GM19438 (cell line): ENCODE results near the gene DDX10.

Experiments used
- ATAC-seq: cut with Tn5 transposase; IDR thresholded peaks from one replicate; pipeline ENCODE4 v1.9.1; 2021; ENCODE audit warnings: low read depth; ENCODE audit not compliant: unreplicated experiment

DDX10 gene

DNA sequence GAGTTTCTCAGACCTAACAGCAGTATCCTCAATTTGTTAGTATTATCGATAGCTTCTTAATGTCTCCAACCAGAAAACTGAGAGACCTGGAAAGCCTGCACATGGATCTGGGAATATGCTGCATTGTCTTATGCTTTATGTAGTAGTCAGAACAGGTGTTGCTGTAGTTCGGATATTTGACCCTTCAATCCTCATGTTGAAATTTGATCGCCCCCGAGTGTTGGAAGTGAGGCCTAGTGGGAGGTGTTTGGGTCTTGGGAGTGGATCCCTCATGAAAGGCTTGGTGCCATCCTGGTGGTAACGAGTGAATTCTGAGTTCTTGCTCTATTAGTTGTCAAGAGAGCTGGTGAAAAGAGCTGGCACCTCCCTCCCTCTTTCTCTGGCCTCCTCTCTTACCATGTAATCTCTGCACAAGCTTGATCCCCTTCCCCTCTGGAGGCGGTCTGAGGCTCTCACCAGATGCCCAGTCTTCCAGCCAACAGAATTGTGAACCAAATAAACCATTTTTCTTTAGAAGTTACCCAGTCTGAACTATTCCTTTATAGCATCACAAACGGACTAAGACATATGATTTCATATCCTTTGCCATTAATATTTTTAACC is 227.1 kb downstream of the DDX10 start:
- no peak for ATAC-seq

DNA sequence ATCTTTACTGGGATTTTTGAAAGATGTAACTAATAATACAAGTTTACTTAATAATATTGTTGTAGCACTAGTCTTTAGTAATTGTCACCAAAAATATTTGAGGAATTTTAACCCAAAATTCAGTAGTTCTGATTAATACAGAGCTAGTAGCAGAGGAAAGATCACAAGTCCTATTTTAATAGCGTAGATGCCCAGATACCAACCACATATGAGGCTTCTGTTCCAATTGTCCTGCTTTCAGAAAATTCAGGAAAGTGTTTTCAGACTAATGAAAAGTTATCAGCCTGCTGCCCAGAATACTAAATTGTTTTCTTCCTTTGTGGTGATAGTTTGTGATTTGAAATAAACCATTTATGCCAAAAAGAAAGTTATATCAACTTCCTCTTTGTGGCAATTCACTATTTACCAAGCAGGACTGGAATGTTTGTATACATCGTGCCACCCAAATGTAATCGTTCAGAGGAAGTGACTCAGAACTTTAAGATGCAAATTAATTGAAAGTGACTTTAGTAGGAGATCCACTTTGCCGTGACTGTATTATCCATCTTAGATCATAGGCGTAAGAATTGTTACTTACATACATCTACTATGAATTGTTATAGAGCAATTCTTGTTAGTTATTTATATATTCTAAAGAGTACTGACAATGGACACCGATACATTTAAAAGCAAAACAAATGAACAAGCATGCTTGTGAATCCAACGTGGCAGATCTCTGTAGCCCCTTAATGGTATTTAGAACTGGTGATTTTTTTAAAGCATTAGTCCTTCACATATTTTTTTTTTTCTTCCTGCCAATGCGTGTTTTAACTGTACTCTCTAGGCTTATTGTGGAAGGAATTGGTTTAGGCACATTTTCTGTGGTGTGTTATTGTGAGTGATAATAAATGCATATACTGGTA is 231.0 kb downstream of the DDX10 start:
- ATAC-seq, result no peak

DNA sequence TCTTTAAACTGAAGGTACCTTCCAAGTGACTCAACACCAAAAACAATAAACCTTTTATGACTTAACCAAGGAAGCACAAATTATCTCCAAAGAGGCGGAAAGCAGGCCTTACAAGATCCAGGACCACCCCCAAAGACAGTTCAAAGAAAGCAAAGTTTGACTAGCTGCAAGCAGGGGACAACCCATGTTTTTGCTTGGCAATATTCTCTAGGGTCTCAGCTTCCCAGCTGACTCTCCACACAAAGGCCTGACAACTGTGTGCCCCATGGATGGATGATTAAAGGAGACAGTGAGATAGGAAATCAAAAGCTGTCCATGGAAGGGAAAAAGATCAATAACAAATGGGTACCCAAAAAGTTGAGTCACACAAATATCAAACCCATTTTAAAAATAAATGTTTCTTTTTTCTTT is 232.2 kb downstream of the DDX10 start:
- no peak for ATAC-seq

DNA sequence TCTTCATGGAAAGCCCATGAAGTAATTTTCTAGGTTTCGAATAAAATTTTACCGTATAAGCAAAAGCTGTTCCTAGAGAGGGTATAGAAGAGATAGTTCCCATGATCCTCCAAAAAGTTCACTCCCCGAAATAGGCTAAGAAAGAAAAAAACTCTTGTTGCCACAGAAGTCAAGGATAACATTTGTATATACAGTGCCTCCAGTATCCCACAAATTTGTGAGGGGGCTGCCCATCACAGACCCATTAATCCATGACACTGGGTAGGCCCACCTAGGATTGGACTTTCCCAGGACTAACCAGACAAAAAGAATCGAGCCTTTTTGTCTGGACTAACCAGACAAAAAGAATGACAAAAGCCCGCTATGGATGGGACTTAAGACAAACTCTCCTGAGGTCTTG is 233.0 kb downstream of the DDX10 start:
- ATAC-seq, result no peak

DNA sequence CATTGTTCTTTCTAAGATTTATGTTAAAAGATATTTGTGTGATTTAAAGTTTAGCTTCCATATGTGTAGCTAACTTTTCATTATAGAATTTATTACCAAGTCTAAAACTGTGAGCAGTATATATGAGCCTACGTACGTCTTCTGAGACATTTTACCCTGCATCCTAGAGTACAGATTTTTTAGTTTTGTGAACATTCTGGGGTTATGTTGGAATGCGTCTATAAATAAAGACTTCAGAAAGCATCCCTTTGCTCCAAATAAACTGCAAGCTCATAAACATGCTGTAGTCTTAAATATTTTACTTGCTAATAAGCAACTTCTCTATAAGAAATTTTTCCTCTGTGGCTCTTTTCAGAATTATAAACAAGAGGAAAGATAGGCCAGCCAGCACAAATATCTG is 236.5 kb downstream of the DDX10 start:
- ATAC-seq, result no peak

DNA sequence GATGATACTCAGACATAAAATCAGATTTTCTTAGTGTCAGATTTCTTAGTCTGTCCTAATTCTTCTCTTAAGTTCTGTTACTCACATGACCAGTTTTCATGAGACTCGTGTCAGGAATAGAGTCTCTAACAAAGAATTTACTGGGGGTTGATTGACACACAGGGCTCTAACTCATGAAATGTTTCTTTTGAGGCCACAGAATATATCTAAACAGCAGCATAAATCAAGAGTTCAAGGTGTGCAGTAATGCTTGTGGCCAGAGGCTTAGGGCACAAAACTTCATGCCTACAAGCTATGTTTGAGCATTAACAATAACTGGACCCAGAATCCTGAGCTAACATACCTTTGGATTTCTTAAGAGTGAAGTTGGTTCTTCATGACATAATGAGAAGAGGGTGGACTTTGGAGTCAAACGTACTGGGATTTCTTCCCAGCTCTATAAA is 237.2 kb downstream of the DDX10 start:
- no peak for ATAC-seq

DNA sequence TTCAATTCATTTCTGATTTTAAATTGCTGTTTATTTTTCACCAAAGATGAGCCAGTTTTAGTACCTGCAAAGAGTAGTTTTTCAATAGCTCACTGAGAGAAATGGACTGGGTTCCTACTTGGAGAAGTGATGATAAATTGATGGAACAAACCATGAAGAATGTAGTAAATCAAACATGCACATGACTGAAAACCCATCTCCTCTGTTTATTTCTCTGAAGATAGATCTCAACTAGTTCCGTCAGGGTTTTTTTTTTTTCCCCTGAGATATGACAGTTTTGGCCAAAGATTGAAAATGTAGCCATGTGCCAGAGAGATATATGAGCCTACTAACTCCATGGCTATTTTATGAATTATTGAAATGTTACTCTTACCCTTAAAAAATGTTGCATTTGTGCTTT is 239.6 kb downstream of the DDX10 start:
- no peak for ATAC-seq

DNA sequence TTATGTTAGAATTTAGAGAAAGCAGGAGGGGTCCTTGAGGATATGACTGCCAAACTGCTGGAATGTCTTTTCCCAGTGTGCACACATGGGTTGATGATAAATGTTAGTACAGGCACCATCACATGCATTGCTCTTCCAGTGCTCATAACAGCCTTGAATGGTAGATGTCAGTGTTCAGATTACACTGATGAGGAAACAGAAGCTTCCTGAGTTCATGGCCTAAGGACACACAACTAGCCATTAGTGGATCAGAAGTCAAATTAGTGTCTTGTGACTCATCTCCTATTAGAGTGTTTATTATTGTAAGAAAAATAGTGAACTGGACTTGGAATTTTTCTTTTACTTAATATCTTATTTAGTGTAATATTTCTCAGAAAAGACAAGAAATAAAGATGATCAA is 241.5 kb downstream of the DDX10 start:
- no peak for ATAC-seq

DNA sequence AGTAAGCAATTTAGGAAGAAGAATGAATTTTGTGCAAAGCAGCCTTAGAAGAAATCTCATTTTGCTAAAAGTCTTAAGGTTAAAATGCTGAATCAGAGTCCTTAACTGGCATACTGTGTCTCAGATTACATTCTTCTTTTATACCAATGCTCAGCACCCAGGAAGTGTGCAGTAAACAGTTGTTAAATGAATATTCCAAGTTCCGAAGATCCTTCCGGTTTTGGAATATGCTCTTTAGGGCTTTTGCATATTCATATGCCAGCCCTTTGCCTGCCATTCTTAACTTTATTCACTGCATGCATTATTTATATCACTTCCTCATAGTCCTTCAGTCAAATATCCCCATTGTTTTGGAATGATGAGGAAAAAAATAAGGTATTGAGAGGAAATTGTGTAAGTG is 242.0 kb downstream of the DDX10 start:
- ATAC-seq, result no peak

DNA sequence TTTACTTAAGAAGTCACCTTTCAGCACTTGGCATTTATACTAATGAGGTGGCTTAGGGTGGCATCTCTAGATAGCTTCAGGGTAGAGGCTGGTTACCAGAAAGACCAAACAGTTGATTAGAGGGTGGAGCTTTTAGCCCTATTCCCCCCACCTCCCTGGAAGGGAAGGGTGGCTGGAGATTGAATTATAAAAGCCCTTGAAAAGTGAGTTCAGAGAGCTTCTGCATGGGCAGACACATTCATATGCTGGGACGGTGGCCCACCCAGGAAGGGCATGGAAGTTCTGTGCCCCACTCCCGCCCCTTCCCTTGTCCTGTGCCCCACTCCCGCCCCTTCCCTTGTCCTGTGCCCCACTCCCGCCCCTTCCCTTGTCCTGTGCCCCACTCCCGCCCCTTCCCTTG is 244.2 kb downstream of the DDX10 start:
- no peak for ATAC-seq

DNA sequence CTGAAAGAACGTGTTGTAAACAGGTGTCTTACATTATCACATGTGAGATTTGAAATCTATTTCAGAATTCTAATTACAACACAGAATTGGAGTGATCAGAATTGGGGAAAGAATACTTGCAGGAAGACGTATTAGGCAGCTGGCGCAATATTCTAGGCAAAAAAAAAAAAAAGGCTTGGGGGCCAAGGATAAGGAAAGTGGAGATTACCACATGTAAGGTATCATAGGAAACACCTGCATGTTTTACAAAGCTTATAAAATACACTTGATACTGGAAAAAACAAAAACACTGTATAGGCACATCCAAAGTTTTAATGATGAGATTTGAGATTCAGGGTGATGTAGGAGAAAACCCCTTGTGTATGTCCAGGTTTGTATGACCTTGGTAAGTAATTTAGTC is 245.1 kb downstream of the DDX10 start:
- no peak for ATAC-seq

DNA sequence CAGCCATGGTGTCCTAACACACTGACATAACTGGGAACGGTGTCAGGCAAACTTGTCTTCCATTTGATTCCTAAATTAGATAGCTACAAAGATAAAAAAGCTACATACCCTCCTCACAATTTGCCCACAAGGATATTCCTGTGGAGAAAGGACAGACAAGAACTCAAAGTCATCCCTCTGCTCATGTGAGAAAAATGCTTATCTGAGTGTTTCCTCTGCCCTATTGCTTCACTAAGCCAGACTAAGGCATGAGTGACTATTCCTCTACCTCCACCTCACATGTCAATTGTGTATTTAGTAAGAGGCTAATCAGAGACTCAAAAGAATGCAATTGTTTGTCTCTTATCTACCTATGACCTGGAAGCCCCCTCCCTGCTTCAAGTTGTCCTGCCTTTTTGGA is 247.7 kb downstream of the DDX10 start:
- ATAC-seq, result no peak

DNA sequence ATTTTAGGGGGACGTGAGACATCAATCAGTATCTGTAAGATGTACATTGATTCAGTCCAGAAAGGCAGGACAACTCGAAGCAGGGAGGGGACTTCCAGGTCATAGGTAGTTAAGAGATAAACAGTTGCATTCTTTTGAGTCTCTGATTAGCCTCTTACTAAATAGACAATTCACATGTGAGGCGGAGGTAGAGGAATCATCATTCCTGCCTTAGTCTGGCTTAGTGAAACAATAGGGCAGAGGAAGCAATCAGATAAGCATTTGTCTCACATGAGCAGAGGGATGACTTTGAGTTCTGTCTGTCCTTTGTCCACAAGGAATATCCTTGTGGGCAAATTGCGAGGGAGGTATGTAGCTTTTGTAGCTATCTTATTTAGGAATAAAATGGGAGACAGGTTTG is 248.3 kb downstream of the DDX10 start:
- ATAC-seq, result no peak

DNA sequence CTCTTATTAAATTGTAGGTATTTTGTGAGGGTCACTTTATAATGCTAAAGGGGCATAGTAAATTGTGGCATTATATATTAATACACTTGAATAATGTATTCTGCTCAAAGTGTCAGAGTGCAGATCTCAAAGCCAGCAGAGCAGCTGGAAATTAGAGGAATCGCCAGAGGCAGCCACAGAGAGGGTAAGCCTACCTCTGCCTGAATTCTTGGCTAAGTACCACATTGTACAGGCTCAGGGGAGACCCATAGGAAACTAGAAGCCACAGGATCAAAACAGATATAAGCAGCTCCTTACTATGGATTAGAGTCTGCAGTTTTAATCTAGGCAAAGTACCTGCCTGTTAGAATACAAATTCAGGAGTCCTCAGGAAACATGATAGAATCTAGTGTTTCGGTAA is 249.3 kb downstream of the DDX10 start:
- ATAC-seq, result no peak

DNA sequence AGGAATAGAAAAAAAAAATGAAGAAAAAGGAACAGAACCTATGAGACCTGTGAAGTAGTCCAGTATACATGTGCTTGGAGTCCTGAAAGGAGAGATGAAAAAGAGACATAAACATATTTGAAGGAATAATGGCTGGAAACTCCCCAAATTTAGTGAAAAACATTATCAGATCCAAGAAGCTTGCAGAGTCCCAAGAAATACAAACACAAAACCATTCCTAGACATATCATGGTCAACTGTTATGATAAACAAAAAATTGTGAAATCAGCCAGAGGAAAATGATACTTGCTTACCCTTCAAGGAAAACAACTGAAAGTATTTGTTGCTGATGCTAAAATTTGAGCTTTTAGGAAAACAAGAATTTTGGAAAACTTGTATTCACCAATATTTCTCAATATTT is 250.1 kb downstream of the DDX10 start:
- no peak for ATAC-seq

DNA sequence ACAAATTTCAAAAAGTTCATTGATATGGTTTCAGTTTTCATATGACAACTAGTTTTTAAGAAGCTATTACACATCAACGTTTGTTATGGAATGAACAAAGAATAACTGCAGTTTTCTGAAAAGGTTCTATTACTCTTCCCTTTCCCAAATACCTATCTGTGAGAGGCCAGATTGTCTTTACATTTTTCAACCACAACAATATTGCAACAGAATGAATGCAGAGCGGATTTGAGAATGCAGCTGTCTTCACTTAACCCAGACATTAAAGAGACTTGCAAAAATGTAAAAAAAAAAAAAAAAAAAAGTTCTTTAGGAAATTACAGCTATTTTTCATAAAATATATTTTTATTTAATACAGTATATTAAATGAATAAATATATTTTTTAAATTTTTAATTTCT is 250.8 kb downstream of the DDX10 start:
- no peak for ATAC-seq

DNA sequence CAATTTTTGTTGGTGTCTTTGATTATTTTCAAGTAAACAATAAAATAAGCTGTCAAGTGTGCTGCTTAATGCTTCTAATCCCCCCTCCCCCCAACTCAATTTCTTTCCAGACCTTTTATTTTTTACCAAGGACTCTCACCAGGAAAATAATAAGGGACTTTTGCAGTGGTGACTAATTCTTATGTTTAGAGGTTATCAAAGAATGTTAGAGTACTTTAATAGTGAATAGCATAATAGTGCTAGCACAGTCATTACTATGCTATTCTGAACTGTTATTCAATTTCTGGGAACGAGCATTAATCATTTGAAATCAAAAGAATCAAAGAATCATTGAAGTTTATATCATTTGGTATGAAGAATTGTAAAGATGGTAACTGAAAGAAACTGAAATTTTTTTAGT is 251.4 kb downstream of the DDX10 start:
- no peak for ATAC-seq

DNA sequence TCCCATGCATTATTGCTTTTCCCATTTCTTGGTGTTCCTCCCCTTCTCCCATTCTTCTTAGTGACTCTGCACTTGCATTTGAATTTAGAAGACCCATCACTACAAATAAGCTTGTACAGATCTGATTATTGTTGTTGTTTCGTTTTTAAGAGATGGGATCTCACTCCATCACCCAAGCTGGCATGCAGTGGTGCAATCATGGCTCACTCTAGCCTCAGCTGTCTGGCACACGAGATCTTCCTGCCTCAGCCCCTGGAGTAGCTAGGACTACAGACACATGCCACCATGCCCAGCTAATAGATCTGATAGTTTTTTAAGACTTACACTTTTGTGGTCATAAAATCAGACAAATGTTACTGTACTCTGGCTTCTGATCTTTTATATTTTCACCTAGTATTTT is 252.1 kb downstream of the DDX10 start:
- ATAC-seq, result no peak

DNA sequence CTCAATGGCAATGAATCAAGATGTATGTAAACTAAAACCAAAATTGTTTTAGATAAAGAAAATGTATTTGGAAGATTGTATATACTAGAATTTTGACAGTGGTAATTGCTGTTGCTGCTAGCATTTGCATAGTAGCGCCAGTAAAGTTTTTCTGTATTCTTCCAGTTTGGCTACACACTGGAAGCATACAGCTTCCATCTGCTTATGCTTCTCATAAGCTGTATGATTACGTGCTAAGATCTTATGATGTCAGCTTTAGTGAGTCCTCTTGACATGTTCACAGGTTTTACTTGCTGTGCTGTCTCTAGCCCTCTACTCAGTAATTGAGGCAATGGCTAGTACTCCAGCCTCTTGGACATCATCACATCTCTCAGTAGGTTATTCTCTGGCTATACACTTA is 256.3 kb downstream of the DDX10 start:
- no peak for ATAC-seq

DNA sequence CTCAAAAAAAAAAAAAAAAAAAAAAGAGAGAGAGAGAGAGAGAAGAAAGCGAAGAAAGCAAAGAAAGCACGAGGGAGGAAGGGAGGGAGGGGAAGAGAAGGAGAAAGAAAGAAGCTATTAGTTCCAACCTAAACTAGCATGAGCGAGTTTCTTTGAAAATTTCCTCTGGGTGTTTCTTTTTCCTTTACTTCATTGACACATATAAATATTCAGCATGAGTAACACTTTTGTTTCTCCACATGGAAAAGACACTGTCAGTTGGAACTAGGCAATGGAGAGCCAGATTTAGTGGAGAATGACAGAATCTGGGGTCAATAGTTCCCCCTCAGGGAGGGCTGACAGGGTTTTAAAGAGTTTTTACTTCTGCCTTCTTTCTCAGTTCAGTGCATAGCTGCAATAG is 257.4 kb downstream of the DDX10 start:
- no peak for ATAC-seq

DNA sequence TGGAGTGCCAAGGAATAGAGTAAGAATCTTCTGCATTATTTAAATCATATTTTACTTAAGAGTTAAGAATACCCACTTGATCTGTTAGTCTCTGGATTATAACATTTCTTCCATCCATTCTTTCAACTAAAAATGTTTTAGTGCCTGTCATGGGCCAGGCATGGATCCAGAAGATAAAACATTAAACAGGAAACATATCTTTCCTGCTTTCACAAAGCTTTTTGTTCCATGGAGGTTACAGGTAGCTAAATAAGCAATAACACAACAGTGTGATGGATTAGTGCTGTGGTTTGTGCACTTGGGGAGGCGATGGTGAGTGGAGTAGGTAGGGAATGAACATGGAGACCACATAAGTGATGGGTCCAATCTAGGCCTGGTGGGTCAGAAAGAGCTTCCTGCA is 258.5 kb downstream of the DDX10 start:
- ATAC-seq, result no peak

DNA sequence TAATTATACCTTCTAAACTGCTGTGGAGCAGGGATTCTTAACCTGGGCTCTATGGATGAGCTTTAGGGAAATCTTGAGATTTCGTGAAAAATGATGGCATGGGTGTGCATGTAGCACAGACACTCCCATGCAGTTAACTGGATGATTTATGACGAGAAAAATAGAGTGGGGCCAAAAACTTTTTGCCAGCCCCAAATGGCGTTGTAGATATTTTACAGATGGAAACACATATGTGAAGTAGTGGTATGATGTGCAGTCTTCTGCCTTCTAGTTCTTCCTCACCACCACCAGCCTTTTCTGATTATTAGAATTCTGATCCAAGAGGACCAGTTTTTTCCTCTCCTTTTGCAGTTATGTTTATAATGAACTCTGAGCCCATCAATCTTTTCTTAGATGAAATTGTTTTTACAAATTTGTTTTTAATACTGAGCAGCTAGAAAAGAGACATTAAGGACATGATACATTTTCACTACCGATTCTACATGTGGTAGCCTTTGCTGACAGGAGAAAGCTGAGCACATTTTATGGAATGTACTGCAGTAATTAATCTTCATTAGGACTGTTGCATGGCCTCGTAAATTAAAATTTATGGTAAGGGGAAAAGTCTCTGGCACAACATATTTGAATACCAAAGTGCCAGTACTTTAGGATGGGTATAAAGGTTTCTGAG is 261.4 kb downstream of the DDX10 start:
- no peak for ATAC-seq
